ENCODE results near the gene GATD1. TPM values are rescaled to one million over a fixed set of nuclear protein-coding genes. Genes with fewer than 3 reads are reported as not detected.

Gene GATD1
- total RNA-seq, 2 donors from 2014 or later = 39.9 to 84.9 TPM

DNA sequence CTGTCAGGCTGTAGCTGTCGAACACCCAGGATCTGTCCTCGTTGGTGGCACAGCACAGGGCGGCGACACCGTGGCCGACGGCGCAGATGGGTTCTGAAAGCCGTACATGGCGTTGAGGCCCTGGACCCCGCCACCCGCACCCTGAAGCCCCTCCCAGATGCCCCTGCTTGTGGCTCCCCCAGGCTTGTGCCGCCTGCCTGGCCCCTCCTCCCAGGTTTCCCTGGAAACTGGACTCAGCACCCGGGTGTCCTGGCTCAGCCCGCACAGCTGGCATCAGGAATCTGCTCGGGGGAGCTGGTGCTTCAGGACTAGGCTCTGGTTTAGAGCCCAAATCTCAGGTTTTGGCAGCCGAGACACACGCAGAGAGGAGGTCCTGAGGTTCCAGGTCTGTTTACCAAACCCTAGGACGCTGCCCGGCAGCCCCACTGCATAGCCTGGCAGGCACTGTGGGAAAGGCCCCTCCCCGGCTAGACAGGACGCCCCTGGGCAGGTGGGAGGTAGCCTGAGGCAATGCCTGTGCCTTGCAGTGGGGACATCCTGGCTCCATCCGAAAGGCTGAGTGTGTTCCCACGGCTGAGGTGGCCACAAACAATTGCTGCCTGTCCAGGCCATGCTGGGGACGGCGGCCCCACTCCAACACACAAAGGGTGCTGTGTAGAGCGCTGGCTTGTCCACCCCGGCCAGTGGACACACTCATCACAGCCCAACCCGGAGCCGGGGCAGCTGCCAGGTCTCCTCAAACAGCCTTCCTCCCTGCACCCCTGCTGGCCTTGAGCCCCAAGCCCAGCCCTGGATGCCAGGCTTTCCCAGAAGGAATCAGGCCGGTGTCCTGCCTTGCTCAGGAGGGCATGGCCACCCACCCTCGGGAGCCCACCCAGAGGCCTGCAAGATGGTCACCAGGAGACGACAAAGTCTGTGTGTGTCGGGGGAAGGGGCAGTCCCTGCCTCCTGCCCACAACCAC lies 4.6 kb downstream of the GATD1 start:
- H3K36me3 ChIP-seq = peaks cover 3% of the 10 kb centered on the region

DNA sequence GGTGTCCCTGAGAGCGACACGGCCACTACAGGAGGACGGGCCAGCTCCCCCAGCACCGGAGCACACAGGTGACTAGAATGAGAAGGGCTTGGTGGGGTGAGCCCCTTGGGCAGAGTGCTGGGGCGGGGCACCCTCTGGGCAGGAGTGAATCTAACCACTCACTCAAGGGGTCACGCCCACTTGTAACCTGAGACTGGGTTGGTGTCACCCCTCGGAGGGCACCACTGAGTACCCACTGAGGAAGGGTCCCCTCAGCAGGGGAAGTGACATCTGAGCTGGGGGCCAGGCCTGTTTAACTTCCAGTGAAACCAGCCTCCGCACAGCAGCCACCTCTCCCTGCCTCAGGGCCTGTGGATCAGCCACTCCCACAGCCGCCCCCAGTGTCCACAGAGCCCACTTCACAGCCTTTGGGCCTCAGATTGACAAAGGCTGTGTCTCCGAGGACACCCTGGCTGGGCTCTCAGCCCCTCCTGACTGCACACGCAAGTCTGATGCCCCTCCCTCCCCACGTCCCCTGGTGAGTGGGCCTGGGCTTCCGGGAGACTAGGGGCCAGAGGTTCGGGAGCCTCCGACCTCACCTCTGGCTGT lies 5.6 kb downstream of the GATD1 start:
- H3K9me3 ChIP-seq = no peaks in the 10 kb centered on the region
- TF ChIP-seq, protein P1, sequence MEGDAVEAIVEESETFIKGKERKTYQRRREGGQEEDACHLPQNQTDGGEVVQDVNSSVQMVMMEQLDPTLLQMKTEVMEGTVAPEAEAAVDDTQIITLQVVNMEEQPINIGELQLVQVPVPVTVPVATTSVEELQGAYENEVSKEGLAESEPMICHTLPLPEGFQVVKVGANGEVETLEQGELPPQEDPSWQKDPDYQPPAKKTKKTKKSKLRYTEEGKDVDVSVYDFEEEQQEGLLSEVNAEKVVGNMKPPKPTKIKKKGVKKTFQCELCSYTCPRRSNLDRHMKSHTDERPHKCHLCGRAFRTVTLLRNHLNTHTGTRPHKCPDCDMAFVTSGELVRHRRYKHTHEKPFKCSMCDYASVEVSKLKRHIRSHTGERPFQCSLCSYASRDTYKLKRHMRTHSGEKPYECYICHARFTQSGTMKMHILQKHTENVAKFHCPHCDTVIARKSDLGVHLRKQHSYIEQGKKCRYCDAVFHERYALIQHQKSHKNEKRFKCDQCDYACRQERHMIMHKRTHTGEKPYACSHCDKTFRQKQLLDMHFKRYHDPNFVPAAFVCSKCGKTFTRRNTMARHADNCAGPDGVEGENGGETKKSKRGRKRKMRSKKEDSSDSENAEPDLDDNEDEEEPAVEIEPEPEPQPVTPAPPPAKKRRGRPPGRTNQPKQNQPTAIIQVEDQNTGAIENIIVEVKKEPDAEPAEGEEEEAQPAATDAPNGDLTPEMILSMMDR (IDR thresholded peaks at IDR 0.05) = no peak
- H3K27ac ChIP-seq = no peak overlapping the region
- no peak overlapping the region for H3K4me3 ChIP-seq
- no peak for DNase-seq
- intact Hi-C loops (cut with DNase I) = no loop called here
- no peak overlapping the region for H3K9ac ChIP-seq (ENCODE audit: low read depth in 2 of 2, low read length in 2 of 2)
- peaks cover 3% of the 10 kb centered on the region for H3K36me3 ChIP-seq
- no peaks in the 10 kb centered on the region for H3K27me3 ChIP-seq
- H3K4me1 ChIP-seq = peaks cover 16% of the 10 kb centered on the region

More for the DNA sequence above, 4.6 kb downstream of the GATD1 start:
- Histone ChIP-seq H3K4me1 (peaks cover 16% of the 10 kb centered on the region), H3K27ac (no peak overlapping the region), H3K9me3 (no peaks in the 10 kb centered on the region), H3K4me3 (no peak overlapping the region), H3K27me3 (no peaks in the 10 kb centered on the region), H3K9ac (ENCODE audit: low read depth in 2 of 2, low read length in 2 of 2) (no peak overlapping the region)
- intact Hi-C loops (cut with DNase I) = no loop called here
- no peak for DNase-seq
- TF ChIP-seq, protein P1 (IDR thresholded peaks at IDR 0.05) = no peak

DNA sequence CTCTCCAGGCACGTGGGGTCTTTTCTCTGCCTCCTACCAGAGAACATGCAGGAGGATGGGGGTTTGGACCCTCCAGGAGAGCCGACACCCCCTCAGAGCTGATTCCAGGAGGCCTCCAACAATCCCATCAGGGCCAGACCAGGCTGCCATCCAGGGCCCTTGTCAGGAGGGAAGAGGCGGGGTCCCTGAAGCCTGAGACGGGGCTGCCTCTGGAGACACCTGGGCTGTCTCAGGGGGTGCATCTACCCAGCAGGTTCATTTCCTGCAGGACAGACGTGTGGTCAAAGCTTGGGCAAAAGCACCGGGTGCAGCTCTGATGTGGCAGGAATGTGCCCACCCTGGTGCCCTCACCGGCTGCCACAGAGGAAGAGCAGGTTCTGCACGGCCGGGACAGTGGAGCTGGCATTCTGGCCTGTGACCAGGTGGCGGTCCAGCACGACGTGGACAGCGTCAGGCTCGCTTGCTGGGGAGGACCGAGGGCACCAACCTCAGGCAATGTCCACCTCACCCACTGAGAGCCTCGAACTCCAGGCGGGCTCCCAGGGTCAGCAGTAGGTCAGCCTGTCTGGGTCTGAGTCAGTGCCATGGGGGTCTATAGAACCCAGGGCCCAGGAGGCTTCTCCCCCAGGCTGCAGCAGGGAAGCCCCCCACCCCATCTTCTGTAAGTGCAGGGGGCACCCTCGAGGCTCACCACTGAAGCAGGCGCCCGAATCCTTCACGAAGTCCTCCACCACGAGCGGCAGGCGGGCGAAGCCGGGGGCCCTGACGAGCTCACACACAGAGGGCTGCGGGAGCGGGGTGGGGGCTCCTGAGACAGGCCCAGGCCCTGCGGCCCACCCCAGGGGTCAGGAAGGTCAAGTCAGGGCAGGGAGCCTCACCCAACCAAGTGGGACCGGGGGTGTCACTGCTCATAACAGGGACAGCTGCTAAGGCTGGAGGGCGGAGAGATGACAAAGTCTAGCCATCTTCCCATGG lies 6.4 kb downstream of the GATD1 start:
- Histone ChIP-seq H3K9ac (ENCODE audit: low read depth in 2 of 2, low read length in 2 of 2) (no peak overlapping the region), H3K4me1 (peaks cover 10% of the 10 kb centered on the region), H3K27me3 (no peaks in the 10 kb centered on the region), H3K27ac (no peak overlapping the region), H3K4me3 (no peak overlapping the region), H3K9me3 (no peaks in the 10 kb centered on the region), H3K36me3 (peaks cover 3% of the 10 kb centered on the region)
- DNase-seq = no peak
- intact Hi-C loops (cut with DNase I) = no loop called here
- TF ChIP-seq, protein P1 (IDR thresholded peaks at IDR 0.05) = no peak

DNA sequence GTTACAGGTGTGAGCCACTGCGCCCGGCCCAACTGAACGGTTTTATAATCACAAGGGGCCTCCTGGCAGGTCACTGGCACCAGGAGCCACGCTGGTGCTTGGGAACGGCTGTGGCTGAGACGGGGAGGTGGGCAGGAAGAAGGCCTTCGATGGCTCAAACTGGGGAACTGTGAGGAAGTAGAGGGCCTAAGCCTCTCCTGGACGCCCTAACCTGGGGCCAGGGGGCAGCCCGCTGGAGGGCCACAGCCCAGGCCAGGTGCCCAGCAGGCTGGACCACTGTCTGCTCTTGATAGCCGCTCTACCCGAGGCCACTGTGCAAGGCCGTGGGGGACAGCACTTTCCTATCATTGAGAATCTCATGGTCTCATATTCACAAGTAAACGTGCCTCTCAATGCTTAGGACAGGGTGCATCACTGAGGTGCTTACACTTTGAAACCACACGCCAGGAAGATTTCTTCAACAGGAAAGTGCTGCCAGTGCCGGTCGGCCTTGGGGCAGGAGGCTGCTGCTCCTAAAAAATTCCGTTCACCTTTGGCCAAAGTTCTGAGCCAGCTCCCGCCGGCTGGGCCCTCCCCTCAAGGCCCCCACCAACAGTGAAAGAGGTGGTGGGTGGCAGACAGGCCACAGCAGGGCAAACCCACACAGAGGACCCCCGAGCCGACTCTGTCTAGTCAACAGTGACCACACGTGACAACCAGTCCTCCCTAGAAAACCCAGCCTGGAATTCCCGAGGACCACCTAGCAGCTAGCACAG lies 7.2 kb downstream of the GATD1 start:
- Histone ChIP-seq H3K4me1 (peaks cover under 1% of the 10 kb centered on the region), H3K27ac (no peak overlapping the region), H3K9me3 (no peaks in the 10 kb centered on the region), H3K9ac (ENCODE audit: low read depth in 2 of 2, low read length in 2 of 2) (no peak overlapping the region), H3K4me3 (no peak overlapping the region), H3K27me3 (no peaks in the 10 kb centered on the region), H3K36me3 (peaks cover 5% of the 10 kb centered on the region)
- intact Hi-C loops (cut with DNase I) = no loop called here
- DNase-seq = no peak
- TF ChIP-seq, protein P1 (IDR thresholded peaks at IDR 0.05) = no peak

All from colonic mucosa (tissue), 4 donors.